Stimulated activated CD4-positive, alpha-beta T cell treated with anti-CD3 and anti-CD28 coated beads, Interleukin-4, amount 100 ng/mL, for 48 hours (primary cell): ENCODE data around the gene TRABD.
A peak's percentile ranks its signal among the peaks of the same experiment; 100 is the strongest.

Experiments
- DNase-seq, 2 donors: peaks; one replicate each; pipeline ENCODE4 v3.0.0-alpha.2; 2020; ENCODE audit warnings: low read depth in 2 of 2

TRABD gene

DNA sequence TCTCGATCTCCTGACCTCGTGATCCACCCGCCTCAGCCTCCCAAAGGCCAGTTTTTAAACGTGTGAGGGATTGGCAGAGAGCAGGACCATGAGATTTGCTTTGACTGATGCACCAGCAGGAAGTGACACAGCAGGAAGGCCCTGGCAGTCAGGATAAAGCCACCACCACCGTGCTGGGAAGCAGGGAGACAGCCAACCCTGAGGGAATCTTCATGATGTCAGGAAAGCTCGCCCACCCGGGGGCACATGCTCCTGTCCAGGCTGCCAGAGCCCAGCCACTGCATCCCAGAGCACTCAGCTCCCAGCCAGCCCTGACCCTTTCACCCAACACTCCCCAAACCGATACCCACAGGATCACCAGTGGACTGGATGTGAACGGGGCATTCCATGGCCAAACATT is 53.0 kb downstream of the TRABD start:
- no peak for DNase-seq

DNA sequence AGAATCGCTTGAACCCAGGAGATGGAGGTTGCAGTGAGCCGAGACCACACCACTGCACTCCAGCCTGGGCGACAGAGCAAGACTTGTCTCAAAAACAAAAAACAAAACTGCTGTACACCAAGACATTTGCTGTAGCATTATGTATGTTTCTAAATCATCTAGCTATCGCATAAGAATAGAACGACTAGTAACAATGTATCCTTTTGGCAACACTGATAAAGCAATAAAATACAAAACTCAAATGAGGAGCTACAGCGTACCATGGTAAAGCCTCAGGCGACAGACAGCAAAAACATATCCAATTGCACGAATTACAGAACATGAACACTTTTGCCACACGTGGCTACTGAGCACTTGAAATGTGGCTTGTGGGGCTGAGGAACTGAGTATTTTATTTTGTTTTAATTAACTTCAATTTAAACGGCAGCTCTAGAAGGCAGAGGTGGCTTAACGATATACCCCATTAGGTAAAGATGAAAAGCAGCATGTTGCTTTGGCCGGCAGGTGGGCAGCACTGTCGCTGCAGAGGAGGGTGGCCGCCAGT is 56.8 kb downstream of the TRABD start:
- DNase-seq: no peak

DNA sequence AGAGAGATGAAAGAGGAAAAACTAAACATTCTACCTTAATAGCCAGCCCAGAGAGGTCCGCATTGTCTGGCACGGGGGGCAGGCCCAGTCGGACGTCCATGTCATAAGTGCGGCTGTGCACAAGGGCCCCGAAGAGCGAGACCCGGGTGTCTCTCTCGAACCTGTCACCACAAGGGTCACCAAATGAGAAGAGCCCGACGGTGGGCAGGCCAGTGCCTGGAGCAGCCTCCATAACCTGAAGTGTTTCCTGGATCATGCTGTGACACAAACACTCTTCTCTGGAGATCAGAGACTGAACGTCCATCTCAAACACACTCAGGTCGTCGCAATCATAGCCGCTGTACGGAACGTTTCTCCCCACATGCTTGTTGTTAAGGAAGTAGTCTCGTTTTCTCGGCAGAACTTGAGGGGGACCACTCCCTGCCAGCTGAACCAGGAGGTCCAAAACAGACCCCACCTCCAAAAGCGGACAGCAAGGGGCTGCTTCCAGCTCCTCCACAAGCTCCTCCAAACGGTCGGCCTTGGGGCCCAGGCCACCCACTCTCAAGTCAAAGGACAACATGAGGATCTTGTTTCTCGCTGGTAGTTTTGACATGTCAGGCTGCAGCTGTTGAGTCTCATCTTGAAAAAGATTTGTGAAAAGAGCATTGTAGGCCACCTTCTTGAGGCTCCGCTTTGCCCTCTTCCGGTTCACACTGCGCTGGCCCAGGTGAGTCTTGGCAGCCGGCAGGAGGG is 58.1 kb downstream of the TRABD start:
- no peak for DNase-seq

DNA sequence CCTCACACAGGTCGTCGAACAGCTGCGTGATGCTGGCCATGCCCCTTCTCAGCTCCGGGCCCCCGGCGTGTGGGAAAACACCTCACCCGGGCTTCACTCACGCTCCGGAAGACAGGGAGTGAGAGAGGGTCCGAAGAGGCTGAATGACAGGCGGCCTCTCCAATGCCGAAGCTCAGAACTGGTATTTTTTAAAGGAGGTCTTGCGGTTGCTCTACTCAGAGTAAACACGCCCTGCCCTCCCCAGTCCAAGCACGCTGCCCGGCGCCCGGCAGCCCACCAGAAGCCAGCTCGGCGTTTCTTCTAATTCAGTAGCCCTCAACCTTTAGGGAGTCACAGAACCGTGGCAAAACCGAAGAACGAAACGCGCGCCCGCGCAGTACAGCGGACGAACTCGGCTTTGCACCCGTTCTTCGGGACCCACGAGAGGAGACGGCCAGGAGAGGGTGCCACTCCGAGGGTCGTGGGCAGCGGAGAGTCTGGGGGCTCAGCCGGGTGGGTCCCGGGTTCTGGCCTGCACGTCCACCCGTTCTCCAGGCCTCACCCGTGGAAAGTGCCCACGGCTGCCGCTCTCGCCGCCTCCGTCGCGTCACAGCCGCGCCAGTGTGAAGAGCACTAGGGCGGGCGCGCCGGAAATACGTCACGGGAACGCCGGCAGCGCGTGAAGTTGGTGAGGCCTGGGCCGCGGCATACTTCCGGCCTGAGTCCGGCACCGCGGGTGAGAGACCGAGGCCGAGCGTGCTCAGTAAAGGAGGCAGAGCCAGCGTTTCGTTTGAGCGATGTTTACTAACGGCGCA is 58.9 kb downstream of the TRABD start, which contains the start of gene TUBGCP6:
TSS of gene TUBGCP6 (minus strand) at position 604 of the 794 bp plus-strand sequence. CDS start at position 40, 564 bp downstream.
- DNase-seq: peak; percentile 87 to 90

DNA sequence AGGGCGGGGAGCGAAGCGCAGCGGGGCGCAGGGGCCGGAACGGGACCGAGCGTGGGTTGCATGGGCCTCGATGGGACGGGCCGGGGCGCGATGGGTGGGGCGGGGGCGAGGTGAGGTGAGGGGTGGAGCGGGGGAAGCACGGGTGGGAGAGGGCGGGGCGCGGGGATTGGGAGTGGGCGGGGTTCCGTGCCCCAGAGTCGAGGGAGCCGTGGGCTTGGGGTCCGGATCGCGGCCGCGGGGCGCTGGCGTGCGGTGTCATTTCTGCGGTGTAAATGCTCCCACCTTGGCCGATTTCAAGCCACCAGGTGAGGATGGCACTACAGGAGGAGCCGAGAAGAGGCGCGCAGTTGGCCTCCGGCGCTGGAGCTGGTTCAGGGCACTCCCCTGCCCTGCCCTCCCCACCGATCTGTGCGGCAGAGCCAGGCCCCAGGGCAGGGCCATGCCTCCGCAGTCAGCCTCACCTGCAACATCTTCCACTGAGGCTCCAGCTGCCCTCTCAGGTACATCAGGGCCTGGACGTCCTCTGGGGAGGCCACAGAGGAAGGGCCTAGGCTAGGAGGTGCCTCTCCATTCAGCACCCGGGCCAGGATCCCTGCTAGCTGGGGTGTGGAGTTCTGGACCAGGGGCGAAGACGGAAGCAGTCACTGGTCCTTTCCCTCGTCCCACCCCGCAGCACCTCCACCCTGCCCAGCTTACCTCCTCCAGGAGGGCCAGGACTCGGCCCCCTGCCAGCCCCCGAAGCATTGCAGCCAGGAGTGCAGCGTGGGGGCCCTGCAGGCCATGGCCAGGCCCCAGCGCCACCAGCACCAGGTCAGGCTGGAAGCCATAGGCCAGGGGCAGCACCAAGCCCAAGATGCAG is 59.7 kb downstream of the TRABD start:
- DNase-seq: no peak

DNA sequence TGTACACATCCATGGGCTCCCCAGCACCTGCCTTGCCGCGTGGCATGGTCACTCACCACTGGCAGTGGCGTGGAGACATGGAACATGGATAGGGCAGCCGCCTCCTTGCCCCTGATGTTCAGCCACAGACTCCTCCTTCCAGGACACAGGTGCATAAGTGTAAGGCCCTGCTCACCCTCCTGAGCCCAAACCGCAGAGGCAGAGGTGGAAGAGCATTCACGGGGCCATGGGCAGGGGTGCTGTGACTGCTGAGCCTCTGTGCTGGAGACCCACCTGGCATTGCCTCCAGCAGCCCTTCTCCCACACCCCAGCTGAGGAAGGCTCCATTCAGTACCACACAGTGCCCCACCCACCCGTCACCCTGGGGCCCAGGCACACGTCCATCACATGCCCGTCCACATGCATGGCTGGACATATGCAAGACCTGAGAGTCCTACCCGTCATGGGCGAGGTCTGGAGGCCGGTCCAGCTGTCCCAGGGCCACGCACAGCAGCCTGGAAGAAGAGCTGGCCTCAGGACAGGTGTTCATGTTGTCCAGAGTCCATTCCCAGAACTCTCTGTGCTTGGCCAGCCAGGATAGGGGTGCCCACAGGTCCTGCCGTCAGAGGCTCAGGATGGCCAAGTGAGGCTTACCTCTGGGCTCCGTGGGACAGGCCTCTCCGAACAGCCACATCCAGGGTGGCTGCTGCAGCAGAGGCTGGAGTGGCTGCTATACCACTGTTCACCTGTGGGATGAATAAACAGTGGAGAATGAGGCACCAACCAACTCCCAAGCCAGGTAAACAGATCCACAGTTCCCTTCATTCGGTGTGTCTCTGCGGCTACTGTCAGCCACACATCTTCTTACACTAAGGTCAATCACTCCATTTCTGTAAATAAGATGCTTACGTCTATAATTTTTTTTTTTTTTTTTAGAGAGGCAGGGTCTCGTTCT is 60.8 kb downstream of the TRABD start:
- no peak for DNase-seq

DNA sequence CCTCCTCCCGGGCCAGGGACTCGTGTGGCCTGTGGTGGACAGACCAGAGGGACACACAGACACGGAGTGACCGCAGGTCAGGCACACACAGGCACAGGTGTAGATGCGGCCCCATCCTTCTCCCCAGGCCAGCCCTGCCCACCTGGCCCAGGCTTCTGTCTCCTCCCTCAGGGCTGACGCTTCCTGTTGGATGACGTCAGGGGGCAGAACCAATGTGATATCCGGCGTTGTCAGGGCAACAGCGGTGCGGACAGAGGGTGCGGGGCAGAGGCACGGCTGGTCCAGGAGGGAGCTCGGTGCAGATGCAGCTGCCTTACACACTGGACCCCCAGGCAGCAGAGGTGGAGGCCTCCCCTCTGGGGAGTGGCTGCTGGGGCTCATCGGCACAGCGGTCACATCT is 62.0 kb downstream of the TRABD start:
- no peak for DNase-seq

DNA sequence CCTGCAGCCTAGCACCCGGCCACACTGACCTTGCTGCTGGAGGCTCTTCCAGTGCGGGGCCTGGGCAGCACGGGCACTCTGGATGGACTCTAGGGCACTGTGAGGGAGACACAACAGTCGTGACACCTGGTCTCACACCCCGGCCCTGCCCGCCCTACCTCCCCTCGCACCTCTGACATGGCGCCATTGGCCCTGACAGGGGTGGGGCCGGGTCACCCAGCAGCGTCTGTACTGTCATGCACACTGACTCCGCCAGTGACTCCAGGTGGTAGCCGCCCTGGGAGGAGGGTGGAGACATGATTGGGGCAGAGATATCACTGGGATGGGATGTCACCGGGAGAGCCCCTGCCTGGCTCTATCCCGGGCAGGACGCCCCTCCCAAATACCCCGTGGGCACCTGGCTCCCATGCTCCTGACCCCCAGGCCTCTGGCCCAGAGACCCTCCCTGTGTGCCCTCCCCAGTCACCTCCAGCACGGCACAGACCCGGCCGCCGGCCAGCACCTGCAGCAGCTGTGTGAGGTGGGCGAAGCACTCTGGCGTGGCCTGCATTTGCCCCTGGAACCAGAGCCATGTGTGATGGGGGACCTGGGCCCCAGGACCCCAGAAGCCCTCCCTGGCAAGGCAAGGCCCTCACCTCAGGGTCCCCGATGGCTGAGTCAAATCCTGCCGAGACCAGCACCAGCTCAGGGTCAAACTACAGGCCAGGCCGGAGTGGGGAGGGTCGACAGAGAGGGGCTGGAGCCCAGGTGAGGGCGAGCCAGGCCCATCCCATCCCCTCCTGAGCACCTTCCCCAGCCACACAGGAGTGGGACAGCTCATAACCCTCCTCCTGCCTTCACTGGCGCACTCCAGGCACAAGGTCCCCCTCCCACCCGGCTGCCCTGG is 62.7 kb downstream of the TRABD start:
- no peak for DNase-seq
